Upper lobe of left lung (tissue), 4 donors: Measurements from ENCODE around the gene SEMA3A.

Experiments used
- CTCF ChIP-seq, 6 experiments: fragments of 450-650 bp in 4 of 6; fragments of 200-600 bp in 2 of 6; sonication (generic) in 2 of 6; IDR thresholded peaks; one replicate each; pipeline ENCODE4 v1.5.1; 2016 to 2019; ENCODE audit warnings: antibody characterized with exemption in 6 of 6
- POLR2A ChIP-seq, 4 donors: fragments of 450-650 bp; IDR thresholded peaks; one replicate each; pipeline ENCODE4 v1.5.1; 2016 to 2017; ENCODE audit warnings: antibody characterized with exemption in 4 of 4, mild to moderate bottlenecking in 2 of 4

- no peak for TF ChIP-seq POLR2A (IDR thresholded peaks at IDR 0.05)
- TF ChIP-seq CTCF (IDR thresholded peaks at IDR 0.05): no peak
Measured at GRCh38 chr7:83984591-83984990, 210.0 kb downstream of the SEMA3A start.
